Astrocyte of the cerebellum (primary cell): Measurements from ENCODE around the gene MRPL20.
"Not testable (repeated sequence)": the region's sequence is repeated elsewhere in the genome, so short reads cannot be mapped to it uniquely, and the experiment has no call there.

Experiments
- DNase-seq: peaks from one replicate; pipeline ENCODE4 v3.0.0-alpha.2; 2011; ENCODE audit warnings: low read depth
- H3K4me3 ChIP-seq: 2 replicates; pipeline ENCODE4 v1.5.1; 2011; ENCODE audit warnings: mild to moderate bottlenecking, low read depth, low read length, moderate library complexity
- in situ Hi-C: cut with HindIII; loops from 2 replicates; pipeline ENCODE4 v1.10.0; 2017; ENCODE audit warnings: low sequenced_read_pairs
- TF ChIP-seq, protein P1 (sequence below): IDR thresholded peaks from 2 replicates; pipeline ENCODE4 v1.5.1; 2012; ENCODE audit warnings: low read length, low read depth, moderate library complexity, mild to moderate bottlenecking; ENCODE audit errors: missing control alignments

The MRPL20 gene

DNA sequence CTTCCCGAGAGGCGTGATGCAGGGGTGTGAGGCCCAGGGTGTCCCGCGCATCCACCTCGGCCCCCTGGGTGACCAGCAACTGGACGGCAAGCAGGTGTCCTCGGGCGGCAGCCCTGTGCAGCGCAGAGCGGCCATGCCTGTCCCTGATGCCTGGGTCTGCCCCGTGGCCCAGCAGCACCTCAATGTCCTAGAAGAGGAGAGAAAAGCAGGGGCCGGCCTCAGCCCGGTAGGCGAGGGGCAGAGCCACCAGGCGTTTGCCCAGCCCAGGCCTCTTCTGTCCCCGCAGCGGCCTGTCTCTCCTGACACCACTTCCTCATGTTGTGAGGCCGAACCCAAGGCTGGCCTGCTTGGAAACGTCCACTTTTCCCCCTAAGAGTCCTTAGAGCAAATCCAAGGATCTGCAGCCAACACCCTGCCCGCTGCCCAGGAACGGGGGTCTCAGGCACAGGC lies 12.3 kb upstream of the MRPL20 start:
- in situ Hi-C loops, result no loop called here
- no peak for DNase-seq
- TF ChIP-seq, protein P1, sequence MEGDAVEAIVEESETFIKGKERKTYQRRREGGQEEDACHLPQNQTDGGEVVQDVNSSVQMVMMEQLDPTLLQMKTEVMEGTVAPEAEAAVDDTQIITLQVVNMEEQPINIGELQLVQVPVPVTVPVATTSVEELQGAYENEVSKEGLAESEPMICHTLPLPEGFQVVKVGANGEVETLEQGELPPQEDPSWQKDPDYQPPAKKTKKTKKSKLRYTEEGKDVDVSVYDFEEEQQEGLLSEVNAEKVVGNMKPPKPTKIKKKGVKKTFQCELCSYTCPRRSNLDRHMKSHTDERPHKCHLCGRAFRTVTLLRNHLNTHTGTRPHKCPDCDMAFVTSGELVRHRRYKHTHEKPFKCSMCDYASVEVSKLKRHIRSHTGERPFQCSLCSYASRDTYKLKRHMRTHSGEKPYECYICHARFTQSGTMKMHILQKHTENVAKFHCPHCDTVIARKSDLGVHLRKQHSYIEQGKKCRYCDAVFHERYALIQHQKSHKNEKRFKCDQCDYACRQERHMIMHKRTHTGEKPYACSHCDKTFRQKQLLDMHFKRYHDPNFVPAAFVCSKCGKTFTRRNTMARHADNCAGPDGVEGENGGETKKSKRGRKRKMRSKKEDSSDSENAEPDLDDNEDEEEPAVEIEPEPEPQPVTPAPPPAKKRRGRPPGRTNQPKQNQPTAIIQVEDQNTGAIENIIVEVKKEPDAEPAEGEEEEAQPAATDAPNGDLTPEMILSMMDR, result no peak
- no peak overlapping the region for H3K4me3 ChIP-seq

DNA sequence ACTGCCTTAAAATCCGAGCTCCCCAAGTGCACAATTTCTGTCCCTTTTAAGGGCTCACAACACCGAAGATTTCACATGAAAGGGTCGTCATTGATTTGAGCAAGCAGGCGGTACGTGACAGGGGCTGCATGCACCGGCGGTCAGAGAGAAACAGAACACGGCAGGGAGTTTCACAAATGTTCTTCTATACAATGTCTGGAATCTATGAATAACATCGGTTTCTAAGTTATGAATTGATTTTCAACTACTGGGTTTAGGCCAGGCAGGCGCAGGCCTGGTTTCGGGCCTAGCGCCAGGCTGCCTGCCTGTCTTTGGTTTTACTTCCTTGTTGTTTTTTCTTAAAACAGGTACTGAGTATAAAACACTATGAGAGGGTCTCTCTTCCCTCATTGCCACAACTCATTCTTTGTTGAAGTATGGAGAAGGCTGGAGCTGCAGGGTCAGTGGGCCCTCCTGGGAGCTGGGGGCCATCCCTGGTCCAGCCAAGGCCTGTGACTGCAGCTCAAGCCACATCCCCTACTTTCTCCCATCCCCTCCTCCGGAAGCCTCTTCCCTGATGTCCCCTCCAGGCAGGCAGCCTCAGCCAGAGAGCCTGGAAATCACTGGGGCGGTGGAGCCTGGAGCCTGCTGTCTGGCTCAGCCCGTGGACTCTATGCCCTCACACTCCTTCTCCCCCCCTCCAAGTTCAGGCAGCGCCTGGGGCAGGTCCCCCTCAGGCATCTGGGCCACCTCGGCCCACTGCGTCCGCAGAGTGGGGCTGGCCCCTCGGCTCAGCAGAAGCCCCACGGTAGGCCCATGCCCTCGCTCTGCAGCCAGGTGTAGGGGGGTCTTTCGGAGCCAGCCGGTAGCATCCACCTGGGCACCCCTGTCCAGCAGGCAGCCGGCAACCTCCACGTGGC lies 11.6 kb upstream of the MRPL20 start:
- no peak for DNase-seq
- in situ Hi-C loops, result no loop called here
- no peak overlapping the region for H3K4me3 ChIP-seq
- TF ChIP-seq, protein P1, result no peak

DNA sequence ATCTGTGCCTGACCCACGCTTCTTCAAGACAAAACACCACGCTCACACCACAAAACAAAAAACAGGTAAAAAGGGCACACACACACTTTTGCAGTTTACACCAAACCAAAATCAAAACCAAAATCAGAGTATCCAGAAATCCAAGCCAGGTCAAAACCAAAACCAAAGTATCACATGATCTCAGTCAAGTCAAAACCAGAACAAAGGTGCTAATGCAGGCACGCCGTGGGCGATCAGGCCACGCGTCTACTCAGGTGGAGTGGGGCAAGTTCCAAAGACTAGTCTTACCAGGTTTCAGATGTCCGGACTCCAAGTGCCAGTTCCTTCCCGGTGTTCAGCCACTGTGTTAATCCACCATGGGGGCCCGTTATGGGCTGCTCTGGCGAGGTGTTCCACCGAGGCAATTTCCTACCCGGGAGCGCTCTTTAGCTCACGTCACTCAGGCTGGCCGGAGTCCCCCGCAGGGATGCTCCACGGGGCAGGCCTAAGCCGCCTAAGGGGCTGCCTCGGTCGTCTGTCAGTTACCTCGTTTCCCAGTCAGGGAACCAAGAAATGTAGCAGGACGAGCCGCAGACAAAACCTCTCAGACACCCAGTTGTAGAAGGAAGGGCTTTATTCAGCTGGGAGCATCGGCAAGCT lies 10.9 kb upstream of the MRPL20 start:
- H3K4me3 ChIP-seq, DNase-seq, in situ Hi-C loops: not testable (repeated sequence)

DNA sequence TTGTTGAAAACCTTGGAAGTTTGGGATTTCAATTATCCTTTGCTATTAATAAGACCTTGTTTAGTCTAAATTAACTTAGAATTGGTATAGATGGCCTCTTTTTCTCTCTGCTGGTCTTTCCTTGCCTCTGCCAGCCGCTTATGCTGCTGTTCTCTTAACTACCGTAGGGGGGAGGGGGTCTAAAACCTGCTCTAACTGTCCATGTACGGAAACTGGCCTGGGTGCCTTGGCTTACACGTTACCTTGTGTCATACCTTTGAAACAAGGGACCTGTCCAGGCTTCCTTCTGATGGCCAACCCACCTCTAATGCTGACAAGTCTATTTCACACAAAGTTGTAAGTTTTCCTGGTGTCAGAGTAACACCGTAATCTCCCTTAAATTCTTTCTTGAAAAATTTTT lies 10.3 kb upstream of the MRPL20 start:
- in situ Hi-C loops, H3K4me3 ChIP-seq, DNase-seq: not testable (repeated sequence)

DNA sequence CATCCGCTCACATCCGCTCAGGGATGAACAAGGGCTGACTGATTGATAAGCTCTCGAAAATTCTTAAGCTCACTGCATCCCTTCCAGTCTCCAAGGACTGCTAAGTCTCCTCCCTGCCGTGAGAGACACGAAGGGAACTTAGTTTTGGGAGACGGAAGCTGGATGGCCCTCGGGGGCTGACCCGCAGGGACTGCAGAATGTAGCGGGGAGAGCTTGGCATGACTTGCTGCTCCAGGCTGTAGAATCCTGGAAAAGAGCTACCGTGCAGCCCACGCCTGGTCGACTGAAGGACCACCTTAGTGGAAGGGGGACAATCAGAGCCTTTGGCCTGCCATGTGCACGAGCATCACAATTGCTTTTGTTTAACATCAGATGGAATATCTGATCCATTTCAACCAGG lies 8.7 kb upstream of the MRPL20 start:
- no peak for DNase-seq
- in situ Hi-C loops, result no loop called here
- no peak overlapping the region for H3K4me3 ChIP-seq
- TF ChIP-seq, protein P1, result no peak

DNA sequence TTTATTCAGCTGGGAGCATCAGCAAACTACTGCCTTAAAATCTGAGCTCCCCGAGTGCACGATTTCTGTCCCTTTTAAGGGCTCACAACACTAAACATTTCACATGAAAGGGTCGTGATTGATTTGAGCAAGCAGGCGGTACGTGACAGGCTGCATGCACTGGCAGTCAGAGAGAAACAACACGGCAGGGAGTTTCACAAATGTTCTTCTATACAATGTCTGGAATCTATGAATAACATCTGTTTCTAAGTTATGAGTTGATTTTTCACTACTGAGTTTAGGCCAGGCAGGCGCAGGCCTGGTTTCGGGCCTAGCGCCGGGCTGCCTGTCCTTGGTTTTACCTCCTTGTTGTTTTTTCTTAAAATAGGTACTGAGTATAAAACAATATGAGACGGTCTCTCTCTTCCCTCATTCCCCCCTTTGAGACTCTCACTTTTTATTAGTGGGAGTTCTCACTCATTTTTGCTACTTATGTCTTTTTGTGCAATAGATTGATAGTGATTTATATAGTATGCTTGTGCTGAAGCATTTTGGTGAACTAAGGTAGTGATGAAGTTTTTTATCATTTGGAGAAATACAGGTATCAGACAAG lies 5.3 kb upstream of the MRPL20 start:
- not testable (repeated sequence) for DNase-seq

DNA sequence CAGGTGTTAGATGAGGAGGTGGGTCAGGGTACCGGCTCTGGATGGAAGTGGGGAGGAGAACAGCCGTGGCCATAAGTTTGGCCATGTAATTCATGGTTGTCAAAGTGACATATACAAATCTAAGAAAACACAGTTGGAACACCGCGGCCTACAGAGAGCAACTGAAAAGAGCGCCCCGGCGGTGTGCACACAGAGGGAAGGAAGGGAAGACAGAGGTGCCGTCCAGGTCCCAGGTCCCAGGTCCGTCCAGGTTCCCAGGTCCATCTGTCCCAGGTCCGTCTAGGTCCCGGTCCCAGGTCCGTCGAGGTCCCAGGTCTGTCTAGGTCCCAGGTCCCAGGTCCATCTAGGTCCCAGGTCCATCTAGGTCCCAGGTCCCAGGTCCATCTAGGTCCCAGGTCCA lies 4.5 kb upstream of the MRPL20 start:
- no peak for DNase-seq
- TF ChIP-seq, protein P1, result no peak
- H3K4me3 ChIP-seq, result no peak overlapping the region
- in situ Hi-C loops, result no loop called here

More for the DNA sequence above, 5.3 kb upstream of the MRPL20 start:
- H3K4me3 ChIP-seq, in situ Hi-C loops: not testable (repeated sequence)

DNA sequence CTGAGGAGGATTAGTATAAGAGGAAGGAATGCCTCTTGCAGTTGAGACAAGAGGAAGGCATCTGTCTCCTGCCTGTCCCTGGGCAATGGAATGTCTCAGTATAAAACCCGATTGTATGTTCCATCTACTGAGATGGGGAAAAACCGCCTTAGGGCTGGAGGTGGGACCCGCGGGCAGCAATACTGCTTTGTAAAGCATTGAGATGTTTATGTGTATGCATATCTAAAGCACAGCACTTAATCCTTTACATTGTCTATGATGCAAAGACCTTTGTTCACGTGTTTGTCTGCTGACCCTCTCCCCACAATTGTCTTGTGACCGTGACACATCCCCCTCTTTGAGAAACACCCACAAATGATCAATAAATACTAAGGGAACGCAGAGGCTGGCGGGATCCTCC lies 3.1 kb upstream of the MRPL20 start:
- DNase-seq, in situ Hi-C loops, H3K4me3 ChIP-seq: not testable (repeated sequence)
